Liver (tissue), 9 donors: ENCODE data around the gene SERPINI1. TPM values are rescaled to one million over a fixed set of nuclear protein-coding genes. Genes with fewer than 3 reads are reported as not detected.

Experiments used
- DNase-seq: peaks from one replicate; pipeline ENCODE4 v3.0.0-alpha.2; 2017; ENCODE audit warnings: low spot score
- H3K27ac ChIP-seq, 2 donors: one replicate each; pipeline ENCODE4 v1.7.0; 2013; ENCODE audit warnings: inconsistent platforms in 2 of 2, low read length in 2 of 2, control low read depth in 1 of 2, low read depth in 1 of 2, mild to moderate bottlenecking in 1 of 2
- H3K27me3 ChIP-seq, 4 donors: one replicate each; pipeline versions ENCODE4 v1.6.1 to v1.7.0; 2013; ENCODE audit warnings: low read length in 3 of 4, inconsistent platforms in 1 of 4, mild to moderate bottlenecking in 1 of 4, moderate library complexity in 1 of 4; ENCODE audit not compliant: control insufficient read depth in 4 of 4, insufficient read depth in 4 of 4
- H3K36me3 ChIP-seq, 4 donors: one replicate each; pipeline versions ENCODE4 v1.6.1 to v1.7.0; 2013; ENCODE audit warnings: low read length in 3 of 4, mild to moderate bottlenecking in 3 of 4, low read depth in 1 of 4, moderate library complexity in 1 of 4; ENCODE audit not compliant: control insufficient read depth in 4 of 4, insufficient read depth in 3 of 4
- H3K4me1 ChIP-seq, 4 donors: one replicate each; pipeline versions ENCODE4 v1.6.1 to v1.7.0; 2013; ENCODE audit warnings: low read length in 3 of 4, mild to moderate bottlenecking in 3 of 4, moderate library complexity in 1 of 4; ENCODE audit not compliant: control insufficient read depth in 4 of 4, insufficient read depth in 4 of 4
- H3K4me3 ChIP-seq, 3 donors: one replicate each; pipeline versions ENCODE4 v1.6.1 to v1.7.0; 2013; ENCODE audit warnings: low read length in 3 of 3, control low read depth in 1 of 3, low read depth in 1 of 3, mild to moderate bottlenecking in 1 of 3
- H3K9ac ChIP-seq, 2 donors: one replicate each; pipeline ENCODE4 v1.7.0; 2013; ENCODE audit warnings: low read length in 2 of 2, mild to moderate bottlenecking in 2 of 2, moderate library complexity in 2 of 2, control low read depth in 1 of 2, low read depth in 1 of 2
- H3K9me3 ChIP-seq, 4 donors: one replicate each; pipeline versions ENCODE4 v1.6.1 to v1.7.0; 2013; ENCODE audit warnings: low read length in 3 of 4; ENCODE audit not compliant: control insufficient read depth in 4 of 4
- EGR1 ChIP-seq, 2 donors: IDR thresholded peaks; 2 replicates each; pipeline ENCODE4 v1.6.1; 2016 to 2018; ENCODE audit warnings: antibody characterized with exemption in 2 of 2, low read depth in 2 of 2
- FOXA1 ChIP-seq: IDR thresholded peaks from 2 replicates; pipeline ENCODE4 v1.6.1; 2016; ENCODE audit warnings: antibody characterized with exemption
- FOXA2 ChIP-seq: IDR thresholded peaks from 2 replicates; pipeline ENCODE4 v1.6.1; 2016; ENCODE audit warnings: antibody characterized with exemption
- GABPA ChIP-seq, 2 donors: IDR thresholded peaks in 1 of 2; conservative IDR thresholded peaks in 1 of 2; 2 replicates each; pipeline ENCODE4 v1.6.1; 2016; ENCODE audit warnings: antibody characterized with exemption in 2 of 2, mild to moderate bottlenecking in 1 of 2, moderate library complexity in 1 of 2
- HNF4A ChIP-seq, 2 donors: conservative IDR thresholded peaks; 2 replicates each; pipeline ENCODE4 v1.6.1; 2016; ENCODE audit warnings: antibody characterized with exemption in 2 of 2, mild to moderate bottlenecking in 2 of 2
- HNF4G ChIP-seq: IDR thresholded peaks from 2 replicates; pipeline ENCODE4 v1.6.1; 2016; ENCODE audit warnings: antibody characterized with exemption
- JUND ChIP-seq, 2 donors: IDR thresholded peaks; 2 replicates each; pipeline ENCODE4 v1.6.1; 2016; ENCODE audit warnings: antibody characterized with exemption in 2 of 2
- NR2F2 ChIP-seq: IDR thresholded peaks from 2 replicates; pipeline ENCODE4 v1.6.1; 2016; ENCODE audit warnings: antibody characterized with exemption
- RAD21 ChIP-seq, 2 donors: IDR thresholded peaks; 2 replicates each; pipeline ENCODE4 v1.6.1; 2016; ENCODE audit warnings: antibody characterized with exemption in 2 of 2, mild to moderate bottlenecking in 2 of 2
- RXRA ChIP-seq, 2 donors: IDR thresholded peaks; 2 replicates each; pipeline ENCODE4 v1.6.1; 2017 to 2018; ENCODE audit warnings: antibody characterized with exemption in 2 of 2, mild to moderate bottlenecking in 1 of 2
- SP1 ChIP-seq: IDR thresholded peaks from 2 replicates; pipeline ENCODE4 v1.6.1; 2018; ENCODE audit warnings: antibody characterized with exemption, mild to moderate bottlenecking
- TAF1 ChIP-seq: conservative IDR thresholded peaks from 2 replicates; pipeline ENCODE4 v1.6.1; 2016; ENCODE audit warnings: antibody characterized with exemption, mild to moderate bottlenecking
- YY1 ChIP-seq: IDR thresholded peaks from 2 replicates; pipeline ENCODE4 v1.6.1; 2016; ENCODE audit warnings: antibody characterized with exemption, mild to moderate bottlenecking
- WGBS: extraction: QIAGEN DNeasy Blood & Tissue Kit; methylation state at CpG from one replicate; pipeline ENCODE4 v1.1.7; 2013; 5-methylcytosine and 5-hydroxymethylcytosine counted together
- polyA plus RNA-seq, 2 donors: library from polyadenylated mRNA; stranded (reverse) in 1 of 2; unstranded in 1 of 2; fragments of 200-250 nt in 1 of 2; fragments of >200 nt in 1 of 2; fragmentation: Nextera tagmentation in 1 of 2; extraction: Ambion mirVana in 1 of 2; gene quantifications; one replicate each; pipeline versions ENCODE4 v1.2.1 to v1.2.3, GENCODE V29; 2013 to 2015
- total RNA-seq, 2 donors: library from RNA; depleted of rRNA; stranded (reverse); fragments of >200 nt; gene quantifications; one replicate each; pipeline ENCODE4 v1.2.3, GENCODE V29; 2014
- TF ChIP-seq, protein P1 (sequence below): IDR thresholded peaks from 2 replicates; pipeline ENCODE4 v1.6.1; 2016; ENCODE audit warnings: antibody characterized with exemption
- TF ChIP-seq, protein P2 (sequence below): fragments of 150-350 bp; IDR thresholded peaks from 2 replicates; pipeline ENCODE4 v1.5.1; 2017; ENCODE audit warnings: improper control_type of control experiment, low read depth, low read length; ENCODE audit not compliant: missing input control
- TF ChIP-seq, protein P3 (sequence below): IDR thresholded peaks from 2 replicates; pipeline ENCODE4 v1.6.1; 2016; ENCODE audit warnings: antibody characterized with exemption
- TF ChIP-seq, protein P4 (sequence below): IDR thresholded peaks from 2 replicates; pipeline ENCODE4 v1.6.1; 2016; ENCODE audit warnings: antibody characterized with exemption, mild to moderate bottlenecking
- TF ChIP-seq, protein P5 (sequence below): IDR thresholded peaks from 2 replicates; pipeline ENCODE4 v1.6.1; 2016; ENCODE audit warnings: antibody characterized with exemption
- donor health status: healthy.
- donor health status: healthy.
- donor health status: healthy.
- donor health status: healthy.
- donor health status: healthy.

SERPINI1 gene
- total and polyA plus RNA-seq, 4 donors = 0.90 to 23.6 (median 1.9) TPM

DNA sequence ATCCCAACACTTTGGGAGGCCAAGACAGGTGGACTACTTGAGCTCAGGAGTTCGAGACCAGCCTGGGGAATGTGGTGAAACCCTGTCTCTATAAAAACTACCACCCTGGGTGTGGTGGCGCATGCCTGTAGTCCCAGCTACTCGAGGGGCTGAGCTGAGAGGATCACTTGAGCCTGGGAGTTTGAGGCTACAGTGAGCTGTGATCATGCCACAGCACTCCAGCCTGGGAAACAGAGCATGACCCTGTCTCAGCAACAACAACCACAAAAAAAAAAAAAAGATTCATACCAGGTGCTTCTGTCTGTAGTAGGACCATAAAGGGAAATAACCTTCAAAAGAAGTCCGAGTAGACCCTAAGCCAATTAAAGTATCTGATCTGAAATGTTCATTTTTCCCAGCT, 94.5 kb downstream of the SERPINI1 start:
- Histone ChIP-seq H3K4me1 (no peaks in the 10 kb centered on the region), H3K9me3 (no peaks in the 10 kb centered on the region), H3K9ac (no peak overlapping the region), H3K27me3 (no peaks in the 10 kb centered on the region), H3K36me3 (no peaks in the 10 kb centered on the region), H3K27ac (no peak overlapping the region), H3K4me3 (no peak overlapping the region)
- no peak for DNase-seq
- WGBS = 78% methylated on average over 4 of the region's 4 CpGs
- no peak for TF ChIP-seq TAF1
- no peak for TF ChIP-seq FOXA1

DNA sequence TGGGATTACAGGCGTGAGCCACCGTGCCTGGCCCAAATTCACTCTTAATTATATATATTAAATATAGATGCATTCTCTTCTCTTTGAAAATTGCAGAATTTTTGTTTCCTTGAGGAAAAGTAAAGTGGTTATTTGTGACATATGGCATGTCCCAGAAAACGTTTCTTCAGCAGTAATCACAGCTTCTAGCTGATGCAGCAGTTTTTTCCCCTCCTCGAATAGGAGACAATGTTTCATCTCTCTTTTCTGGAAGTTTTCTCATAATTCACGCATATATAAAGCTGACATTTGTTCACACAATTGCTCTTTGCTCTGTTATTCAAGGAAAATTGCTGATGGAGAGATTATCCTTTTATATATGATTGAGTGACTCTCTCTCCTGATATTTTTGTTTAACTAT, 99.8 kb downstream of the SERPINI1 start:
- no peak for DNase-seq
- Histone ChIP-seq H3K27me3 (no peaks in the 10 kb centered on the region), H3K27ac (no peak overlapping the region), H3K4me1 (no peaks in the 10 kb centered on the region), H3K4me3 (no peak overlapping the region), H3K9me3 (no peaks in the 10 kb centered on the region), H3K9ac (no peak overlapping the region), H3K36me3 (no peaks in the 10 kb centered on the region)
- TF ChIP-seq EGR1 (IDR thresholded peaks at IDR 0.05; ENCODE audit: low read depth in 2 of 2) (no peak), JUND (IDR thresholded peaks at IDR 0.05) (no peak)
- TF ChIP-seq, protein P1, sequence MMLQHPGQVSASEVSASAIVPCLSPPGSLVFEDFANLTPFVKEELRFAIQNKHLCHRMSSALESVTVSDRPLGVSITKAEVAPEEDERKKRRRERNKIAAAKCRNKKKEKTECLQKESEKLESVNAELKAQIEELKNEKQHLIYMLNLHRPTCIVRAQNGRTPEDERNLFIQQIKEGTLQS = no peak
- 80% methylated on average over 5 of the region's 5 CpGs for WGBS

DNA sequence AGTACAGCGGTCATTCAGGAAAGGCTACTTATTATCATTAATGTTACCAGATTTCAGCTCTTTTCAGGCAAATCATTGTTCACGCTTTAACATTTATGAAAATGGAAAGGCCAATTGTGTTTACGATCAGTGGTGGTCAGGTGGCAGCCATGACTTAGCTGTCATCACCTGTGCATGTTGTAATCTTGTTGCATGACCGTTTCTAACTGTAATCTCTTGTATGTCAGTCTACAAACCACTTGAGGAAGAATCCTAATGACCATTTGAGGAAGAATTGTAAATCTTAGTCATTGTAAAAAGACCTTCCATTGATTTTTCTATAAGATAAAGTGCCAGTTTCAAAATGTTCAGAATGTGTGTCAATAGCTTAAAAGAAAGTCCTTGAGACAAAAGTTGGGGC, 100.4 kb downstream of the SERPINI1 start:
- H3K27me3 ChIP-seq = no peaks in the 10 kb centered on the region
- TF ChIP-seq NR2F2 (no peak), HNF4A (conservative IDR thresholded peaks at IDR 0.05) (no peak), RAD21 (IDR thresholded peaks at IDR 0.05) (no peak), HNF4G (no peak), RXRA (IDR thresholded peaks at IDR 0.05) (no peak), JUND (IDR thresholded peaks at IDR 0.05) (no peak), FOXA2 (no peak), FOXA1 (no peak), TAF1 (no peak), SP1 (no peak), YY1 (no peak), GABPA (IDR thresholded peaks at IDR 0.05 in 1 of 2, conservative IDR thresholded peaks at IDR 0.05 in 1 of 2) (no peak), EGR1 (IDR thresholded peaks at IDR 0.05; ENCODE audit: low read depth in 2 of 2) (no peak)
- TF ChIP-seq, protein P2, sequence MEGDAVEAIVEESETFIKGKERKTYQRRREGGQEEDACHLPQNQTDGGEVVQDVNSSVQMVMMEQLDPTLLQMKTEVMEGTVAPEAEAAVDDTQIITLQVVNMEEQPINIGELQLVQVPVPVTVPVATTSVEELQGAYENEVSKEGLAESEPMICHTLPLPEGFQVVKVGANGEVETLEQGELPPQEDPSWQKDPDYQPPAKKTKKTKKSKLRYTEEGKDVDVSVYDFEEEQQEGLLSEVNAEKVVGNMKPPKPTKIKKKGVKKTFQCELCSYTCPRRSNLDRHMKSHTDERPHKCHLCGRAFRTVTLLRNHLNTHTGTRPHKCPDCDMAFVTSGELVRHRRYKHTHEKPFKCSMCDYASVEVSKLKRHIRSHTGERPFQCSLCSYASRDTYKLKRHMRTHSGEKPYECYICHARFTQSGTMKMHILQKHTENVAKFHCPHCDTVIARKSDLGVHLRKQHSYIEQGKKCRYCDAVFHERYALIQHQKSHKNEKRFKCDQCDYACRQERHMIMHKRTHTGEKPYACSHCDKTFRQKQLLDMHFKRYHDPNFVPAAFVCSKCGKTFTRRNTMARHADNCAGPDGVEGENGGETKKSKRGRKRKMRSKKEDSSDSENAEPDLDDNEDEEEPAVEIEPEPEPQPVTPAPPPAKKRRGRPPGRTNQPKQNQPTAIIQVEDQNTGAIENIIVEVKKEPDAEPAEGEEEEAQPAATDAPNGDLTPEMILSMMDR = no peak
- TF ChIP-seq, protein P3, sequence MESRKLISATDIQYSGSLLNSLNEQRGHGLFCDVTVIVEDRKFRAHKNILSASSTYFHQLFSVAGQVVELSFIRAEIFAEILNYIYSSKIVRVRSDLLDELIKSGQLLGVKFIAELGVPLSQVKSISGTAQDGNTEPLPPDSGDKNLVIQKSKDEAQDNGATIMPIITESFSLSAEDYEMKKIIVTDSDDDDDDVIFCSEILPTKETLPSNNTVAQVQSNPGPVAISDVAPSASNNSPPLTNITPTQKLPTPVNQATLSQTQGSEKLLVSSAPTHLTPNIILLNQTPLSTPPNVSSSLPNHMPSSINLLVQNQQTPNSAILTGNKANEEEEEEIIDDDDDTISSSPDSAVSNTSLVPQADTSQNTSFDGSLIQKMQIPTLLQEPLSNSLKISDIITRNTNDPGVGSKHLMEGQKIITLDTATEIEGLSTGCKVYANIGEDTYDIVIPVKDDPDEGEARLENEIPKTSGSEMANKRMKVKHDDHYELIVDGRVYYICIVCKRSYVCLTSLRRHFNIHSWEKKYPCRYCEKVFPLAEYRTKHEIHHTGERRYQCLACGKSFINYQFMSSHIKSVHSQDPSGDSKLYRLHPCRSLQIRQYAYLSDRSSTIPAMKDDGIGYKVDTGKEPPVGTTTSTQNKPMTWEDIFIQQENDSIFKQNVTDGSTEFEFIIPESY = no peak
- TF ChIP-seq, protein P4, sequence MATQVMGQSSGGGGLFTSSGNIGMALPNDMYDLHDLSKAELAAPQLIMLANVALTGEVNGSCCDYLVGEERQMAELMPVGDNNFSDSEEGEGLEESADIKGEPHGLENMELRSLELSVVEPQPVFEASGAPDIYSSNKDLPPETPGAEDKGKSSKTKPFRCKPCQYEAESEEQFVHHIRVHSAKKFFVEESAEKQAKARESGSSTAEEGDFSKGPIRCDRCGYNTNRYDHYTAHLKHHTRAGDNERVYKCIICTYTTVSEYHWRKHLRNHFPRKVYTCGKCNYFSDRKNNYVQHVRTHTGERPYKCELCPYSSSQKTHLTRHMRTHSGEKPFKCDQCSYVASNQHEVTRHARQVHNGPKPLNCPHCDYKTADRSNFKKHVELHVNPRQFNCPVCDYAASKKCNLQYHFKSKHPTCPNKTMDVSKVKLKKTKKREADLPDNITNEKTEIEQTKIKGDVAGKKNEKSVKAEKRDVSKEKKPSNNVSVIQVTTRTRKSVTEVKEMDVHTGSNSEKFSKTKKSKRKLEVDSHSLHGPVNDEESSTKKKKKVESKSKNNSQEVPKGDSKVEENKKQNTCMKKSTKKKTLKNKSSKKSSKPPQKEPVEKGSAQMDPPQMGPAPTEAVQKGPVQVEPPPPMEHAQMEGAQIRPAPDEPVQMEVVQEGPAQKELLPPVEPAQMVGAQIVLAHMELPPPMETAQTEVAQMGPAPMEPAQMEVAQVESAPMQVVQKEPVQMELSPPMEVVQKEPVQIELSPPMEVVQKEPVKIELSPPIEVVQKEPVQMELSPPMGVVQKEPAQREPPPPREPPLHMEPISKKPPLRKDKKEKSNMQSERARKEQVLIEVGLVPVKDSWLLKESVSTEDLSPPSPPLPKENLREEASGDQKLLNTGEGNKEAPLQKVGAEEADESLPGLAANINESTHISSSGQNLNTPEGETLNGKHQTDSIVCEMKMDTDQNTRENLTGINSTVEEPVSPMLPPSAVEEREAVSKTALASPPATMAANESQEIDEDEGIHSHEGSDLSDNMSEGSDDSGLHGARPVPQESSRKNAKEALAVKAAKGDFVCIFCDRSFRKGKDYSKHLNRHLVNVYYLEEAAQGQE = no peak
- TF ChIP-seq, protein P1 = no peak
- TF ChIP-seq, protein P5, sequence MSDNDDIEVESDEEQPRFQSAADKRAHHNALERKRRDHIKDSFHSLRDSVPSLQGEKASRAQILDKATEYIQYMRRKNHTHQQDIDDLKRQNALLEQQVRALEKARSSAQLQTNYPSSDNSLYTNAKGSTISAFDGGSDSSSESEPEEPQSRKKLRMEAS = no peak
- DNase-seq = no peak
- no peak overlapping the region for H3K27ac ChIP-seq
- H3K36me3 ChIP-seq = no peaks in the 10 kb centered on the region
- no peak overlapping the region for H3K4me3 ChIP-seq
- WGBS = 84% methylated on average over 4 of the region's 4 CpGs
- no peaks in the 10 kb centered on the region for H3K9me3 ChIP-seq
- H3K4me1 ChIP-seq = no peaks in the 10 kb centered on the region
- no peak overlapping the region for H3K9ac ChIP-seq
